Right cardiac atrium (tissue), 5 donors: ENCODE data around the gene KCNIP3. TPM values are rescaled to one million over a fixed set of nuclear protein-coding genes. Genes with fewer than 3 reads are reported as not detected.
A peak's percentile ranks its signal among the peaks of the same experiment; 100 is the strongest.

Source experiments
- ATAC-seq, 2 donors: fragments of 200-7000 bp; cut with Tn5 transposase; one replicate each; pipeline versions ENCODE4 v1.8.0 to v1.9.1; 2020; ENCODE audit warnings: moderate library complexity in 2 of 2, mild to moderate bottlenecking in 1 of 2
- DNase-seq, 3 donors: peaks; one replicate each; pipeline ENCODE4 v3.0.0-alpha.2; 2020
- H3K27ac ChIP-seq: one replicate; pipeline ENCODE4 v1.5.1; 2013; ENCODE audit warnings: mild to moderate bottlenecking, low read length, control low read depth, moderate library complexity
- H3K27me3 ChIP-seq: one replicate; pipeline ENCODE4 v1.6.1; 2013; ENCODE audit not compliant: control insufficient read depth, insufficient read depth
- H3K4me1 ChIP-seq: one replicate; pipeline ENCODE4 v1.6.1; 2013; ENCODE audit warnings: low read length; ENCODE audit not compliant: control insufficient read depth, insufficient read depth
- H3K4me3 ChIP-seq: one replicate; pipeline ENCODE4 v1.5.1; 2013; ENCODE audit warnings: low read length, control low read depth
- H3K9me3 ChIP-seq: one replicate; pipeline ENCODE4 v1.6.1; 2013; ENCODE audit warnings: low read length; ENCODE audit not compliant: control insufficient read depth
- WGBS: extraction: QIAGEN DNeasy Blood & Tissue Kit; methylation state at CpG from one replicate; pipeline ENCODE4 v1.1.7; 2013; 5-methylcytosine and 5-hydroxymethylcytosine counted together
- intact Hi-C, 4 donors: fragments of 100-400 bp; cut with DNase I; formaldehyde crosslinking; loops; one replicate each; pipeline versions ENCODE4 v1.11.0 to v1.14.0; 2022 to 2023
- polyA plus RNA-seq: library from polyadenylated mRNA; stranded (reverse); fragments of 200-250 nt; gene quantifications from one replicate; pipeline ENCODE4 v1.2.3, GENCODE V29; 2013
- total RNA-seq, 4 donors: library from RNA; stranded (reverse); fragmentation: NEBNext Ultra II Directional; extraction: Animal tissue kit (Norgen Biotek cat#: 25700); gene quantifications; one replicate each; pipeline ENCODE4 v1.2.1, GENCODE V29; 2021
- donor health status: healthy with polysubstance abuse.
- donor health status: DM: no; HTN: yes; CAD: no.
- donor health status: DM: no; HTN: no; CAD: no.
- donor health status: DM: no; HTN: yes; CAD: no; lungs with severe emphysema.
- donor health status: DM: yes; HTN: yes; CAD: no.

The KCNIP3 gene
- total and polyA plus RNA-seq, 5 donors: 1.9 to 5.9 (median 3.4) TPM

DNA sequence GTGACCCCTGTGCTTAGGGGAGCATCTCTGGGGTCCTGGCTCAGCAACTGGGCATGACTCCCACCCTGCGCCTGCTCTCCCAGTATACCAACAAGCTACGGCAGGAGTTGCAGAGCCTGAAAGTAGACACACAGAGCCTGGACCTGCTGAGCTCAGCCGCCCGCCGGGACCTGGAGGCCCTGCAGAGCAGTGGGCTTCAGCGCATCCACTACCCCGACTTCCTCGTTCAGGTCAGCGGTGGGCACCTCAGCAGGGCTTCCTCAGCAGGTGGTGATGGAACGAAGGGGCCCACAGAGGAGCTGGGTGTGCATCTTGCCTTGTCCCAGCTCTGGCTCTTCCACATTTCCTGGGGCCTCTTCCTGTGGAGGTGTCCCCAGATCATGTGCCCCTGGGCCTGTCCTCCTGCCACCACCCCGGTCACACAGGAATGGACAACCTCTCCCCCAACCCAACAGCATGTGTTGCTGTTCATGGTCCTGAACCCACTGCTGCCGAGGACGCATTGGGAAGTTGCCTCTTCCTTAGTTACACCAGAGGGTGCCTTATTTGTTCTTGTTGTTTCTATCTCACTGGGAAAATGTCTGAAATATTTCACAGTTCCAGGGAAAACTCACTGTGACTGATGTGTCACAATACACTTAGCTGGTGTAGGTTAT, 12.1 kb upstream of the KCNIP3 start:
- no peaks in the 10 kb centered on the region for H3K27me3 ChIP-seq
- no peaks in the 10 kb centered on the region for H3K9me3 ChIP-seq
- intact Hi-C loops: no loop called here
- DNase-seq (peak in 2 of 3 donors; percentile 20 to 45), ATAC-seq (no peak)
- no peaks in the 10 kb centered on the region for H3K4me1 ChIP-seq
- 86% methylated on average over 13 of the region's 13 CpGs for WGBS
- H3K27ac ChIP-seq: no peak overlapping the region
- H3K4me3 ChIP-seq: no peak overlapping the region

DNA sequence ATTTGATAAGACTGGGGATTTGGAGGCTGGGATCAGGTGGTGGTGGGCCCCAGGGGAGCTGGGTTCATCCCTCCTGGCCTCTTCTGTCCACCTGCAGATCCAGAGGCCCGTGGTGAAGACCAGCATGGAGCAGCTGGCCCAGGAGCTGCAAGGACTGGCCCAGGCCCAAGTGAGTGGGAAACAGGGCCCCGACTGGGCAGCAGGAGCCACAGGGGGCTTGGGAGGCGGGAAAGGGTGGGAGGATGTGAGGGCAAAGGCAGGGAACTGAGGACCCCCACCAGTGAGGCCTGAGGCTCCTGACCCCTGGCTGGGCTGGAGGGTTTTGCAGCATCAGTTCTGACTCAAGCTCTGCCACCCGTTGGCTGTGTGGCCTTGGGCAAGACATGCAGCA, 11.6 kb upstream of the KCNIP3 start:
- intact Hi-C loops: no loop called here
- Histone ChIP-seq H3K9me3 (no peaks in the 10 kb centered on the region), H3K27me3 (no peaks in the 10 kb centered on the region), H3K4me1 (no peaks in the 10 kb centered on the region), H3K4me3 (no peak overlapping the region), H3K27ac (no peak overlapping the region)
- WGBS: 62% methylated on average over 4 of the region's 4 CpGs
- ATAC-seq: no peak
- peak in 2 of 3 donors; percentile 9 to 33 for DNase-seq

GRCh38 chr2:95287336-95287735, 9.8 kb upstream of the KCNIP3 start:
- no peak for ATAC-seq
- whole genome bisulfite sequencing: 89% methylated on average over 8 of the region's 8 CpGs
- intact Hi-C loops: no loop called here
- H3K27me3 ChIP-seq: no peaks in the 10 kb centered on the region
- no peaks in the 10 kb centered on the region for H3K9me3 ChIP-seq
- DNase-seq: peak in 2 of 3 donors; percentile 18 to 44
- H3K27ac ChIP-seq: no peak overlapping the region
- H3K4me3 ChIP-seq: no peak overlapping the region
- H3K4me1 ChIP-seq: no peaks in the 10 kb centered on the region

- intact Hi-C loops: no loop called here
- 96% methylated on average over 5 of the region's 5 CpGs for WGBS
These were observed 9.3 kb upstream of the KCNIP3 start for GRCh38 chr2:95287806-95288205.

DNA sequence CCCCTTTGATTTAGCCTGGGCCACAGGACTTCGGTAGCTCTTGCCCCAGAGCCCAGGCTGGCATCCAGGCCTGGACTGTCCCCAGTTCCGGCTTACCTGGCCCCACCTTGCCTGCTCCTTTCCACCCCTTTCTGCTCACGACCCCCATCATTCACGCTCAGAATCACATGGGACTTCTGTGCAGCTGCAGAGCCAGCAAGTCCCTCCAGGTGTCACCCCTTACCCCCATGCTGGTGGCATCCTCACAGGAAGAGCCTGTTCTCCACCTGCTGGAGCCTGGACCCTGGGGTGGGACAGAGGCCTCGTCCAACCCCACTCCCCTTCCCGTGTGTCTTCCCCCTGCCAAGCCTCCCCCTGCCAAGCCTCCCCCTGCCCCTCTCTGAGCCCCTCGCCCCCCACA, 7.9 kb upstream of the KCNIP3 start:
- no peak for ATAC-seq
- intact Hi-C loops: no loop called here
- Histone ChIP-seq H3K27ac (no peak overlapping the region), H3K4me3 (no peak overlapping the region), H3K4me1 (no peaks in the 10 kb centered on the region), H3K9me3 (no peaks in the 10 kb centered on the region), H3K27me3 (no peaks in the 10 kb centered on the region)
- peak in 1 of 3 donors; percentile 17 for DNase-seq
- 71% methylated on average over 7 of the region's 7 CpGs for WGBS

More at GRCh38 chr2:95287806-95288205, 9.3 kb upstream of the KCNIP3 start:
- Histone ChIP-seq H3K4me3 (no peak overlapping the region), H3K27ac (no peak overlapping the region), H3K9me3 (no peaks in the 10 kb centered on the region), H3K4me1 (no peaks in the 10 kb centered on the region), H3K27me3 (no peaks in the 10 kb centered on the region)
- DNase-seq: peak in 1 of 3 donors; percentile 6
- ATAC-seq: no peak

DNA sequence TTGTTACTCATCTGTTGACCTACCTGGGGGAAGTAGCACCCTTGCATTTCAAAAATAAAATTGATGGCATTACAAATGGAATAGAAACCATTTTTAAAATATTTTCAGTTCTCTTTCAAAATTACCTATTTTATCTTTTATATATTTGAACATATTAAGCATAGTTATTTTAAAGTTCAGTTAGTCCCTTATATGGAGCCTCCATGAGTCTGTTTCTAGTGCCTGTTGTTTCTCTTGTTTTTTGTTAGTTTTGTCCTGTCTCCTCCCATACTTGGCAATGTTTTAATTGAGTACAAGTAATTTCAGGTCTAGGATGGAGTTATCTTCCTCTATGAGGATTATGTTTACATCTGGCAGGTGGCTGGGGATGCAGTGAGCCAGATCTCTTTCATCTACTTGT, 5.9 kb upstream of the KCNIP3 start:
- no peak for ATAC-seq
- DNase-seq: no peak
- no peak overlapping the region for H3K27ac ChIP-seq
- no peak overlapping the region for H3K4me3 ChIP-seq
- H3K27me3 ChIP-seq: no peaks in the 10 kb centered on the region
- no peaks in the 10 kb centered on the region for H3K4me1 ChIP-seq
- H3K9me3 ChIP-seq: no peaks in the 10 kb centered on the region
- intact Hi-C loops: no loop called here

DNA sequence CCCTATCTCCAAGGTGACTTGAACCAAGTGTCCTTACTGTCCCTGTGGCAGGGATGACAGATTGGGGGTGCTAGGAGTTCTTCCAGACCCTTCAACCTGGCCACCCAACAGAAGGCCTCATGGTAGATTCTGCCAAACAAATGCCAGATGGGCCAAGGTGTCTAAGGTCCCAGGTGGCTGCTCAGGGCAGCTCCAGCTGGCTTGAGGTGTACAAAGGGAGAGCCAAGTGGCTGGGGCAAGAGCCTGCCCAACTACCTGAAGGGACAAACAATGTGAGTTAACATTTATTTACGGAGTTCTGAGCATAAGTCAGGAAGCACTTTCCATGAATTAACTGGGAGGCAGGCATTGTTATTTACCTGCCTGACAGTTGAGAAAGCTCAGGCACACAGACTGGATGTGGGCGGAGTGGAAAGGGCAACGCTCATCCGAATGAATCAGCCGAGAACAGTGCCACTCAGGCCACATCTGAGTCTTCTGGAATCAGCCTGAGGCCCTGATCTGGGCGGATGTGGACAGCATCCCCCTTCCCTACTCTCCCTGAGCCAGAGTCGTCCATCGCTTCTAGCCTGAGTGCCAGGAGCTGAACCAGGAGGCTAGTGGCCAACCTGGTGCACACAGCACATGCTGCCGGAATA, 4.4 kb upstream of the KCNIP3 start:
- intact Hi-C loops: no loop called here
- Histone ChIP-seq H3K27me3 (no peaks in the 10 kb centered on the region), H3K9me3 (no peaks in the 10 kb centered on the region), H3K4me3 (no peak overlapping the region), H3K4me1 (no peaks in the 10 kb centered on the region), H3K27ac (no peak overlapping the region)
- DNase-seq (no peak), ATAC-seq (no peak)
- 89% methylated on average over 9 of the region's 9 CpGs for WGBS

GRCh38 chr2:95294579-95295250, 2.4 kb upstream of the KCNIP3 start:
- Histone ChIP-seq H3K9me3 (no peaks in the 10 kb centered on the region), H3K4me3 (no peak overlapping the region), H3K27ac (no peak overlapping the region), H3K4me1 (no peaks in the 10 kb centered on the region), H3K27me3 (no peaks in the 10 kb centered on the region)
- no peak for ATAC-seq
- DNase-seq: no peak
- WGBS: 88% methylated on average over 19 of the region's 19 CpGs
- intact Hi-C loops: no loop called here

- ATAC-seq: no peak
- no peak overlapping the region for H3K4me3 ChIP-seq
These were observed 1.8 kb upstream of the KCNIP3 start for GRCh38 chr2:95295376-95295775.

DNA sequence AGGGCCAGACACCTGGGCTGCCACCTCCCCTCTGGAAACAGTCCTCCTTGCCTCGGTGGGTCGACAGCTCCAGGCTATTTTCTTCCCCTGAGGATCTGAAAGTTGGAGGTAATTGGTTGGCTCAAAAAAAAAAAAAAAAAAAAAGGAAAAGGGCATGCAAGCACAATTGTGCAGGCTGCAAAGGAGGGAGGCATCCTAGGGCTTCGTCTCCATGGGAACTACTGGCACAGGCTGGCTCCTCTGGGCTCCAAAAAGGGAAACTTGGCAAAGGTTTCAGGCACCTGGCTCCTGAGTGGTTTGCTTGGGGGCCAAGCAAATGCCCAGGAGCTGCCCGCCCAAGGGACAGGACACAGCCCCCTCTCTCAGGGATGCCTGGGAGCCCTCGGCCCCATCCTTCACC, 1.1 kb upstream of the KCNIP3 start:
- WGBS: 69% methylated on average over 5 of the region's 5 CpGs
- Histone ChIP-seq H3K27ac (no peak overlapping the region), H3K4me1 (no peaks in the 10 kb centered on the region), H3K27me3 (no peaks in the 10 kb centered on the region), H3K4me3 (no peak overlapping the region), H3K9me3 (no peaks in the 10 kb centered on the region)
- ATAC-seq (no peak), DNase-seq (no peak)
- intact Hi-C loops: no loop called here

More at GRCh38 chr2:95295376-95295775, 1.8 kb upstream of the KCNIP3 start:
- DNase-seq: no peak
- Histone ChIP-seq H3K4me1 (no peaks in the 10 kb centered on the region), H3K9me3 (no peaks in the 10 kb centered on the region), H3K27ac (no peak overlapping the region), H3K27me3 (no peaks in the 10 kb centered on the region)
- intact Hi-C loops: no loop called here
- 90% methylated on average over 6 of the region's 6 CpGs for WGBS

- DNase-seq (no peak), ATAC-seq (no peak)
- Histone ChIP-seq H3K9me3 (no peaks in the 10 kb centered on the region), H3K4me1 (no peaks in the 10 kb centered on the region), H3K27ac (no peak overlapping the region), H3K4me3 (peak overlapping the region; percentile 5), H3K27me3 (no peaks in the 10 kb centered on the region)
- WGBS: 46% methylated on average over 11 of the region's 11 CpGs
- intact Hi-C loops: no loop called here
These were observed 670 bp downstream of the KCNIP3 start for GRCh38 chr2:95297639-95298395.
